BJ (cell line): Measurements from ENCODE around the gene CAPN9. TPM values are rescaled to one million over a fixed set of nuclear protein-coding genes. Genes with fewer than 3 reads are reported as not detected.

Experiments
- CTCF ChIA-PET: fragments of 350-600 bp; formaldehyde crosslinking; extraction: SDS; loops from one replicate; lab custom pipeline; 2021; ENCODE audit warnings: antibody characterized with exemption, inconsistent platforms; lab: Yijun Ruan, JAX
- POLR2A ChIA-PET: fragments of 300-600 bp; sonication (Branson Sonifier 250); formaldehyde crosslinking; extraction: SDS; loops from one replicate; lab custom pipeline; 2021; ENCODE audit warnings: antibody characterized with exemption; lab: Charles Lee
- DNase-seq: peaks from one replicate; pipeline ENCODE4 v3.0.0-alpha.2; 2011; ENCODE audit warnings: low read depth
- H3K27me3 ChIP-seq: 2 replicates; pipeline ENCODE4 v1.6.0; 2011; ENCODE audit warnings: low read length; ENCODE audit not compliant: control insufficient read depth, insufficient read depth
- H3K36me3 ChIP-seq: 2 replicates; pipeline ENCODE4 v1.5.1; 2011; ENCODE audit warnings: low read length; ENCODE audit not compliant: control insufficient read depth, insufficient read depth
- H3K4me3 ChIP-seq: 2 replicates; pipeline ENCODE4 v1.5.1; 2011; ENCODE audit warnings: low read depth, mild to moderate bottlenecking, control low read depth, low read length
- CTCF ChIP-seq: IDR thresholded peaks from 2 replicates; pipeline ENCODE4 v1.5.1; 2011; ENCODE audit warnings: low read depth, mild to moderate bottlenecking, control low read depth, inconsistent platforms, low read length, moderate library complexity; ENCODE audit not compliant: insufficient read depth
- polyA plus RNA-seq: library from polyadenylated mRNA; depleted of rRNA; stranded (reverse); fragments of >200 nt; gene quantifications from 2 replicates; pipeline ENCODE4 v1.2.3, GENCODE V29; 2011

Gene CAPN9
- polyA plus RNA-seq, 1 experiment = not detected

GRCh38 chr1:230814949-230815692 lies 67.9 kb downstream of the CAPN9 start:
- CTCF ChIA-PET = no interaction called here
- POLR2A ChIA-PET = interaction anchor here (0.5 kb wide), 1 partner anchor 15 kb away, joined by 8 read pairs; no protein-coding TSS in a partner anchor
- DNase-seq = no peak
- no peak overlapping the region for H3K4me3 ChIP-seq
- no peaks in the 10 kb centered on the region for H3K27me3 ChIP-seq
- no peak for TF ChIP-seq CTCF
- H3K36me3 ChIP-seq = no peaks in the 10 kb centered on the region

- ChIA-PET CTCF (no interaction called here), POLR2A (no interaction called here)
- DNase-seq = no peak
- no peaks in the 10 kb centered on the region for H3K36me3 ChIP-seq
- no peak overlapping the region for H3K4me3 ChIP-seq
- H3K27me3 ChIP-seq = no peaks in the 10 kb centered on the region
- no peak for TF ChIP-seq CTCF
Observed at GRCh38 chr1:230816018-230816417, 68.8 kb downstream of the CAPN9 start.

GRCh38 chr1:230818367-230818766 lies 71.2 kb downstream of the CAPN9 start:
- CTCF ChIA-PET = no interaction called here
- no peaks in the 10 kb centered on the region for H3K27me3 ChIP-seq
- H3K4me3 ChIP-seq = no peak overlapping the region
- POLR2A ChIA-PET = no interaction called here
- no peaks in the 10 kb centered on the region for H3K36me3 ChIP-seq
- TF ChIP-seq CTCF = no peak
- no peak for DNase-seq

GRCh38 chr1:230818901-230819300 lies 71.7 kb downstream of the CAPN9 start:
- no peak overlapping the region for H3K4me3 ChIP-seq
- ChIA-PET POLR2A (no interaction called here), CTCF (interaction anchor here (1.0 kb wide), 1 partner anchor 99 kb away, joined by 3 read pairs; no protein-coding TSS in a partner anchor)
- TF ChIP-seq CTCF = no peak
- H3K27me3 ChIP-seq = no peaks in the 10 kb centered on the region
- H3K36me3 ChIP-seq = no peaks in the 10 kb centered on the region
- DNase-seq = no peak

- TF ChIP-seq CTCF = no peak
- DNase-seq = no peak
- POLR2A ChIA-PET = no interaction called here
- H3K36me3 ChIP-seq = no peaks in the 10 kb centered on the region
- CTCF ChIA-PET = interaction anchor here (0.7 to 2.1 kb wide), 4 partner anchors 17 to 47 kb away, joined by 3 to 7 read pairs (median 4); no protein-coding TSS in a partner anchor
- no peaks in the 10 kb centered on the region for H3K27me3 ChIP-seq
- no peak overlapping the region for H3K4me3 ChIP-seq
Observed at GRCh38 chr1:230819976-230820375, 72.8 kb downstream of the CAPN9 start.
